ENCODE results near the gene MRPS26. TPM values are rescaled to one million over a fixed set of nuclear protein-coding genes. Genes with fewer than 3 reads are reported as not detected.

Gene MRPS26
- total and polyA plus RNA-seq, 8 donors = 4.5 to 102 (median 56.6) TPM

DNA sequence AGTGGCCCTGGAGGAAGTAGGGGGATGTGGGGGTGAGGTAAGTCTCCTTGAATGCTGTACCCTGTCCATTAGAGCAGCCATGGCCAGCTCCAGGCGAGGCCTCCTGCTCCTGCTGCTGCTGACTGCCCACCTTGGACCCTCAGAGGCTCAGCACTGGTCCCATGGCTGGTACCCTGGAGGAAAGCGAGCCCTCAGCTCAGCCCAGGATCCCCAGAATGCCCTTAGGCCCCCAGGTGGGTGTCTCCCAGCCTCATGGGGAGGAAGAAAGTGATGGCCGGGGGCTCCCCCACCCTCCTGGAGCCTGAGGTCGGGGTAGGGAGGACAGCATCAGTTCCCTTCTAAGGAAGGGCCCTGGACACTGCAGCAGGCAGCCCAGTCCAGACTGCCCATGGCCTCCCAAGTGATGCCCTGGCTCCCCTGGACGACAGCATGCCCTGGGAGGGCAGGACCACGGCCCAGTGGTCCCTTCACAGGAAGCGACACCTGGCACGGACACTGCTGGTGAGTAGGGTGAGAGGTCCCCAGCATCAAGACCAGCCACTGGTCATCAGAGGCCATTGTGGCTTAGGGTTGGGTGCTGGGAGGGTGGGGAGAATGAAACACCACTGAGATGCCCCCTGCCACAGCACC is 1.4 kb upstream of the MRPS26 start:
- no peak for TF ChIP-seq EP300 (IDR thresholded peaks at IDR 0.05)
- TF ChIP-seq, protein P1, sequence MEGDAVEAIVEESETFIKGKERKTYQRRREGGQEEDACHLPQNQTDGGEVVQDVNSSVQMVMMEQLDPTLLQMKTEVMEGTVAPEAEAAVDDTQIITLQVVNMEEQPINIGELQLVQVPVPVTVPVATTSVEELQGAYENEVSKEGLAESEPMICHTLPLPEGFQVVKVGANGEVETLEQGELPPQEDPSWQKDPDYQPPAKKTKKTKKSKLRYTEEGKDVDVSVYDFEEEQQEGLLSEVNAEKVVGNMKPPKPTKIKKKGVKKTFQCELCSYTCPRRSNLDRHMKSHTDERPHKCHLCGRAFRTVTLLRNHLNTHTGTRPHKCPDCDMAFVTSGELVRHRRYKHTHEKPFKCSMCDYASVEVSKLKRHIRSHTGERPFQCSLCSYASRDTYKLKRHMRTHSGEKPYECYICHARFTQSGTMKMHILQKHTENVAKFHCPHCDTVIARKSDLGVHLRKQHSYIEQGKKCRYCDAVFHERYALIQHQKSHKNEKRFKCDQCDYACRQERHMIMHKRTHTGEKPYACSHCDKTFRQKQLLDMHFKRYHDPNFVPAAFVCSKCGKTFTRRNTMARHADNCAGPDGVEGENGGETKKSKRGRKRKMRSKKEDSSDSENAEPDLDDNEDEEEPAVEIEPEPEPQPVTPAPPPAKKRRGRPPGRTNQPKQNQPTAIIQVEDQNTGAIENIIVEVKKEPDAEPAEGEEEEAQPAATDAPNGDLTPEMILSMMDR (IDR thresholded peaks at IDR 0.05) = no peak
- no peak for TF ChIP-seq POLR2AphosphoS5 (IDR thresholded peaks at IDR 0.05)
- no peak for TF ChIP-seq POLR2A (IDR thresholded peaks at IDR 0.05)

DNA sequence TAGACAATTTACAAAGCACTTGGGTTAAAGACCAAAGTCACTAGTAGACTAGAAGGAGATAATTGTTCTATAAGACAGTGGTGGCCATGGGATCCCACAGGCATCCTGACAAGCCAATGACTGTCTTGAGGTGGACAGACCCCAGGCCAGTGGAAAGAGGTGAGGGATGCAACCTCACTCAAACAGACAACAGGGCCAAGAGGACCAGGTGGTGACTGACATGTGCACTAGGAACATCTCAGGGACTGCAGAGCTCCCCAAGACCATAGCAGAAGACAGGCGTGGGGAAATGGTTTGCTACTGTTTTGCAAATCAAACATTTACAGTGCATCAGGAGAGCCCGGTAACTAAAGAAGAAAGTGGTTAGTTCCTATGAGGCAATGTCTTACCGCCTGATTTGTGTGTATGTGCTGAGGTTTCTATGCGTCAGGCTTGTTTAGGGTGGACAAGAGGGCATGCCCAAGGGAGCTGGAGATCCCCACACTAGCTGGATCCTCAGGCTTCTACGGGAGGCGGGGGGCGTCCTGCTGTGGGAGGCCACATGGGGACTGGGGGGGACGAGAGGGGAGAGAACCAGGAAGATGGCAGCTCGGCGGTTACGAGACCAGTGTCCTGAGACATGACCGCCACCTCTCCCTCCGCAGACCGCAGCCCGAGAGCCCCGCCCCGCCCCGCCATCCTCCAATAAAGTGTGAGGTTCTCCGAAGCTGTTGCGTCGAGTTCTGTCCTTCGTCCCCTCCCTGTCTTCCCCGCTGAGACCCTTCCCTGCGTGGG is 623 bp upstream of the MRPS26 start:
- Histone ChIP-seq H3K4me3 (peak overlapping the region; percentile 85 to 97 (median 96)), H3K4me1 (peaks cover 18 to 53% (median 47%) of the 10 kb centered on the region in 4 donors), H3K9me3 (no peaks in the 10 kb centered on the region), H3K36me3 (peaks cover 22 to 36% (median 34%) of the 10 kb centered on the region in 4 donors), H3K27me3 (no peaks in the 10 kb centered on the region), H3K27ac (peak overlapping the region; percentile 91 to 96 (median 94))
- DNase-seq = peak; percentile 77 to 90
- intact Hi-C loops (cut with DNase I; ENCODE audit: low total_unique reads) = no loop called here
- 1 to 4% (median 2%) methylated on average over 10 to 24 of the region's 24 CpGs for WGBS, 5 donors
- TF ChIP-seq POLR2A (IDR thresholded peaks at IDR 0.05) = no peak

More for the DNA sequence above, 1.4 kb upstream of the MRPS26 start:
- Histone ChIP-seq H3K4me3 (no peak overlapping the region), H3K36me3 (peaks cover 18 to 36% (median 34%) of the 10 kb centered on the region in 4 donors), H3K4me1 (peaks cover 18 to 53% (median 47%) of the 10 kb centered on the region in 4 donors), H3K9me3 (no peaks in the 10 kb centered on the region), H3K27me3 (no peaks in the 10 kb centered on the region), H3K27ac (peak overlapping the region in 1 of 5 donors; percentile 94)
- no peak for DNase-seq
- intact Hi-C loops (cut with DNase I; ENCODE audit: low total_unique reads) = no loop called here
- 94 to 97% (median 95%) methylated on average over 4 to 8 of the region's 8 CpGs for whole genome bisulfite sequencing, 5 donors

DNA sequence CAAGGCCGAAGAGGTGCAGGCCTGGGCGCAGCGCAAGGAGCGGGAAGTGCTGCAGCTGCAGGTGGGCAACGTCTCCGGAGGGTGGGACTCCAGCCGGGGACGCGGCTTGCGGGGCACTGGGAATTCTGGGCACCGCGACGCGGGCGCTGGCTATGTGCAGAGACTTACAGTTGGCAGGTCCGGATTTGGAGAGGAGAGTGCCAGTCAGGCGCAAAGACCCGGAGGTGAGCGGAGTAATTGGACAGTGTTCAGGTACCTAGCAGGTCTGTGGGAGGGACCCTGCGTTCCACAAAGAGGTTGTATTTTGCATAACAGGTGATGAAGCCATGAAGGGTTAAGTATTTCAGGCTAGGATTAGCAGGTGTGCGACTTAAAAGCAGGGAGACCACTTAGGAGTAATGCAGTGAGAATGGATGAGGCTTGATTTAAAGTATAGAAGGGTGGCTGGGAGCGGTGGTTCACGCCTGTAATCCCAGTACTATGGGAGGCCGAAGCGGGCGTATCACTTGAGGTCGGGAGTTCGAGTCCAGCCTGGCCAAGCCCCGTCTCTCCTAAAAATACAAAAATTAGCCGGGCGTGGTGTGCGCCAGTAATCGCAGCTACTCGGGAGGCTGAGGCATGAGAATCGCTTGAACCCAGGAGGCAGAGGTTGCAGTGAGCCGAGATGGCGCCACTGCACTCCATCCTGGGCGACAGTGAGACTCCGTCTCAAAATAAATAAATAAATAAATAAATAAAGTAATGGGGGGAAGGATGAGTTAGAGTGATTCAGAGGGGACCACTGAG is 1.0 kb downstream of the MRPS26 start:
- Histone ChIP-seq H3K27me3 (no peaks in the 10 kb centered on the region), H3K9me3 (no peaks in the 10 kb centered on the region), H3K36me3 (peaks cover 22 to 39% (median 32%) of the 10 kb centered on the region in 4 donors), H3K4me3 (peak overlapping the region; percentile 85 to 97 (median 96)), H3K27ac (peak overlapping the region; percentile 91 to 96 (median 94)), H3K4me1 (peaks cover 13 to 46% (median 39%) of the 10 kb centered on the region in 4 donors)
- TF ChIP-seq EP300 (IDR thresholded peaks at IDR 0.05) (no peak), POLR2AphosphoS5 (IDR thresholded peaks at IDR 0.05) (peak in 1 of 3 donors; percentile 4)
- peak; percentile 33 to 75 for DNase-seq
- intact Hi-C loops (cut with DNase I; ENCODE audit: low total_unique reads) = no loop called here
- WGBS, 5 donors = 29 to 62% (median 34%) methylated on average over 24 to 39 of the region's 39 CpGs

DNA sequence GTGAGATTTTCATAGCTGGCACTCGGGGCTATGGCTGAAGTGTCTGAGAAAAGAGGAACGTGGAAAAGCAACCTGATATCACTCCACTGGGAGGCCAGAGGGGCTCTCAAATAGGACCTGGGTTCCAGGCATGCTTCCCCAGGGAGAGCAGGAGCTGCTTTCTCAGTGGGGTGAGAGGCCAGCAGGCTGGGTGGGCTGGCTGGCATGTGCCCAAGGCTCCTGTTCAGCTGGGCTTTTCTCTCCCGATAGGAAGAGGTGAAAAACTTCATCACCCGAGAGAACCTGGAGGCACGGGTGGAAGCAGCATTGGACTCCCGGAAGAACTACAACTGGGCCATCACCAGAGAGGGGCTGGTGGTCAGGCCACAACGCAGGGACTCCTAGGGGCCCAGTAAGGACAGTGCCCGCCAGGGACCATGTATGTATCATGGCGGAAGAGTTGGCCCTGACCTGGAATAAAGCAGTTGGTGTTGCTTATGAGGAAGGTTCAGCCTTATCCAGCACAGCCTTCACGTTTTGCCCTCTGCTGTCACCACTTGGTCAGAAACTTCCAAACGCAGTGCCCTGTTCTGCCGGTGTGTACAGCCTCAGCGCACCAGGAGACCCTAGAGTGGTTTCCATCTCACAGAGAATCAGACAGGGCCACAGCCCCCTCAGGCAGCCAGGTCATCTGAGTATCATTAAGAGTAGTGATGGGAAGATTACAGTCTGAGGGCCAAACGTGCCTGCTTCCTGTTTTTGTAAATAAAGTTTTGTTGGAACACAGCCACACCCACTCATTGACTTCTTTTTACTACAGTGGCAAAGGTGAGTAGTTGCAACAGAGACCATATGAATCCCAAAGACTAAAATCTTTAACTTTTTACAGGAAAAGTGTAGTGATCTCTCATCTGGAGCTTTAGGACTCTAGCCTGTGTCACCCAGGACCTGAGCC is 1.9 kb downstream of the MRPS26 start:
- Histone ChIP-seq H3K9me3 (no peaks in the 10 kb centered on the region), H3K4me1 (peaks cover 10 to 37% (median 31%) of the 10 kb centered on the region in 4 donors), H3K4me3 (peak overlapping the region in 2 of 4 donors; percentile 85 to 97), H3K27me3 (no peaks in the 10 kb centered on the region), H3K36me3 (peaks cover 22 to 39% (median 32%) of the 10 kb centered on the region in 4 donors), H3K27ac (no peak overlapping the region)
- 75 to 86% (median 85%) methylated on average over 10 to 14 of the region's 14 CpGs for WGBS, 5 donors
- no peak for TF ChIP-seq POLR2A (IDR thresholded peaks at IDR 0.05)
- no peak for TF ChIP-seq EP300 (IDR thresholded peaks at IDR 0.05)
- TF ChIP-seq, protein P1 (IDR thresholded peaks at IDR 0.05) = no peak
- no peak for TF ChIP-seq POLR2AphosphoS5 (IDR thresholded peaks at IDR 0.05)
- intact Hi-C loops (cut with DNase I; ENCODE audit: low total_unique reads) = no loop called here
- DNase-seq = no peak

All from stomach (tissue), 9 donors.